CD14-positive monocyte (primary cell): ENCODE measurements around the gene WNT16. TPM values are rescaled to one million over a fixed set of nuclear protein-coding genes. Genes with fewer than 3 reads are reported as not detected.

ENCODE experiments used
- DNase-seq, 3 donors: peaks; one replicate each; pipeline ENCODE4 v3.0.0-alpha.2; 2011 to 2022
- H2AFZ ChIP-seq: 2 replicates; pipeline ENCODE4 v1.6.0; 2012; ENCODE audit warnings: mild to moderate bottlenecking, low read depth, low read length, inconsistent platforms; ENCODE audit not compliant: insufficient read depth, poor library complexity, severe bottlenecking
- H3K27ac ChIP-seq, 2 donors: 1 replicate in 1 of 2; 2 replicates in 1 of 2; pipeline ENCODE4 v1.5.1; 2012 to 2013; ENCODE audit warnings: low read length in 2 of 2, control low read depth in 1 of 2, inconsistent platforms in 1 of 2, low read depth in 1 of 2, mild to moderate bottlenecking in 1 of 2
- H3K27me3 ChIP-seq, 2 donors: one replicate each; pipeline versions ENCODE4 v1.6.0 to v1.6.1; 2011 to 2013; ENCODE audit warnings: low read length in 2 of 2; ENCODE audit not compliant: control insufficient read depth in 2 of 2, insufficient read depth in 2 of 2
- H3K36me3 ChIP-seq, 2 donors: replicated peaks in 1 of 2; 1 replicate in 1 of 2; 2 replicates in 1 of 2; pipeline versions ENCODE4 v1.5.1 to v1.6.1; 2012 to 2013; ENCODE audit warnings: low read length in 2 of 2, control low read depth in 1 of 2, inconsistent platforms in 1 of 2, mild to moderate bottlenecking in 1 of 2; ENCODE audit not compliant: insufficient read depth in 2 of 2, control insufficient read depth in 1 of 2
- H3K4me1 ChIP-seq, 2 donors: 1 replicate in 1 of 2; 2 replicates in 1 of 2; pipeline versions ENCODE4 v1.5.1 to v1.6.1; 2012 to 2013; ENCODE audit warnings: low read length in 2 of 2, control low read depth in 1 of 2, inconsistent platforms in 1 of 2, mild to moderate bottlenecking in 1 of 2, moderate library complexity in 1 of 2; ENCODE audit not compliant: insufficient read depth in 2 of 2, control insufficient read depth in 1 of 2
- H3K4me2 ChIP-seq: replicated peaks from 2 replicates; pipeline ENCODE3; 2012; ENCODE audit warnings: low read length, moderate library complexity, mild to moderate bottlenecking; ENCODE audit not compliant: poor library complexity, severe bottlenecking; ENCODE audit errors: extremely low read depth
- H3K4me3 ChIP-seq, 3 experiments: fragments of 200-600 bp in 1 of 3; sonication (generic) in 1 of 3; replicated peaks in 1 of 3; 1 replicate in 2 of 3; 2 replicates in 1 of 3; pipeline ENCODE4 v1.5.1; 2011 to 2013; ENCODE audit warnings: low read length in 3 of 3, mild to moderate bottlenecking in 3 of 3, control low read depth in 2 of 3, low read depth in 2 of 3, inconsistent platforms in 1 of 3, moderate library complexity in 1 of 3
- H3K79me2 ChIP-seq: 2 replicates; pipeline ENCODE4 v1.6.0; 2012; ENCODE audit warnings: mild to moderate bottlenecking, control low read depth, inconsistent platforms, low read length, moderate library complexity; ENCODE audit not compliant: insufficient read depth
- H3K9ac ChIP-seq: 2 replicates; pipeline ENCODE4 v1.6.0; 2017; ENCODE audit warnings: low read length, mild to moderate bottlenecking; ENCODE audit not compliant: insufficient read depth, poor library complexity, severe bottlenecking
- H3K9me3 ChIP-seq, 2 donors: replicated peaks in 1 of 2; 1 replicate in 1 of 2; 2 replicates in 1 of 2; pipeline versions ENCODE4 v1.5.1 to v1.6.1; 2012 to 2013; ENCODE audit warnings: low read length in 2 of 2, control low read depth in 1 of 2; ENCODE audit not compliant: control insufficient read depth in 1 of 2, insufficient read depth in 1 of 2
- H4K20me1 ChIP-seq: 2 replicates; pipeline ENCODE4 v1.6.0; 2012; ENCODE audit warnings: mild to moderate bottlenecking, low read length, control low read depth, moderate library complexity; ENCODE audit not compliant: insufficient read depth
- H3K27ac Mint-ChIP-seq, 7 donors: one replicate each; pipeline ENCODE4 v1.8.0; 2020; ENCODE audit warnings: mild to moderate bottlenecking in 7 of 7, mixed read lengths in 7 of 7, moderate library complexity in 6 of 7, inconsistent platforms in 2 of 7
- H3K27me3 Mint-ChIP-seq, 3 donors: one replicate each; pipeline ENCODE4 v1.8.0; 2021 to 2022; ENCODE audit warnings: low read depth in 3 of 3, mild to moderate bottlenecking in 3 of 3, mixed read lengths in 3 of 3, moderate library complexity in 3 of 3, inconsistent platforms in 1 of 3
- H3K36me3 Mint-ChIP-seq, 2 donors: one replicate each; pipeline ENCODE4 v1.8.0; 2020; ENCODE audit warnings: mixed read lengths in 2 of 2, inconsistent platforms in 1 of 2, mild to moderate bottlenecking in 1 of 2
- H3K4me1 Mint-ChIP-seq: one replicate; pipeline ENCODE4 v1.8.0; 2020; ENCODE audit warnings: mild to moderate bottlenecking, mixed read lengths
- H3K4me3 Mint-ChIP-seq, 2 donors: one replicate each; pipeline ENCODE4 v1.8.0; 2020; ENCODE audit warnings: mild to moderate bottlenecking in 2 of 2, mixed read lengths in 2 of 2, moderate library complexity in 1 of 2
- H3K9me3 Mint-ChIP-seq, 7 donors: one replicate each; pipeline ENCODE4 v1.8.0; 2020 to 2022; ENCODE audit warnings: mixed read lengths in 7 of 7, mild to moderate bottlenecking in 6 of 7, moderate library complexity in 6 of 7, inconsistent platforms in 2 of 7
- WGBS: methylation state at CpG from one replicate; pipeline ENCODE4 v1.1.5; 2013; ENCODE audit warnings: missing lambda C conversion rate; ENCODE audit not compliant: insufficient coverage; 5-methylcytosine and 5-hydroxymethylcytosine counted together
- intact Hi-C, 2 donors: fragments of 100-400 bp; cut with micrococcal nuclease; formaldehyde crosslinking; loops; one replicate each; pipeline versions ENCODE4 v1.15.0 to v1.15.1; 2023
- polyA plus RNA-seq, 3 donors: library from polyadenylated mRNA; depleted of rRNA in 1 of 3; unstranded in 2 of 3; stranded (reverse) in 1 of 3; fragments of 300-500 nt in 2 of 3; fragments of >200 nt in 1 of 3; fragmentation: Illumina TruSeq in 2 of 3; gene quantifications; 1 replicate in 2 of 3; 2 replicates in 1 of 3; pipeline ENCODE4 v1.2.3, GENCODE V29; 2012 to 2021
- TF ChIP-seq, protein P1 (sequence below): fragments of 200-600 bp; IDR thresholded peaks from one replicate; pipeline ENCODE4 v1.8.0; 2022; ENCODE audit warnings: antibody characterized with exemption, mild to moderate bottlenecking

WNT16 gene
- polyA plus RNA-seq, 3 donors, result 0.05 TPM; not detected in 2

DNA sequence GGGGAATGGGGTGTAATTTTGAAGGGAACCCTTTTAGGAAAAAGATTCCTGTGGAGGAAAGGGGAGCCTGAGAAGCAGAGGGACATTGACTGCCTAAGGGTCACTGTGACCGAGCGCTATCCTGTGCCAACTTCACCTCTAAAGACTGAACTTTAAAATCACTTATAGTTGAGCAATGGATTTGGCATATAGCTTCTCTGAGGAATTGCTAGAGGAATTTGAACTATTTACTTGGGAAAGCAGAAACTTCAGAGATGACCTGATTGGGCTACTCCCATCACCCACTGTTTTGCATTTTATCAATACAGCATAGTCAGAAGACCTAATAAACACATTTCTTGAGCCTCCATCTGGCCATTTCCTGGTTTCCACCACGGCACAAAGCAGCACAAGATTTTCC, 23.7 kb upstream of the WNT16 start:
- H3K9ac ChIP-seq, result no peak overlapping the region
- no peak overlapping the region for H3K4me3 ChIP-seq
- no peak overlapping the region for H2AFZ ChIP-seq
- intact Hi-C loops, result no loop called here
- Mint-ChIP-seq H3K27ac (no peak overlapping the region), H3K36me3 (no peaks in the 10 kb centered on the region), H3K9me3 (peaks cover 0 to 7% (median 3%) of the 10 kb centered on the region in 7 donors), H3K4me1 (no peaks in the 10 kb centered on the region), H3K27me3 (no peaks in the 10 kb centered on the region), H3K4me3 (no peak overlapping the region)
- DNase-seq, result no peak
- H3K9me3 ChIP-seq, result no peaks in the 10 kb centered on the region
- H3K4me2 ChIP-seq, result no peak overlapping the region
- TF ChIP-seq, protein P1, sequence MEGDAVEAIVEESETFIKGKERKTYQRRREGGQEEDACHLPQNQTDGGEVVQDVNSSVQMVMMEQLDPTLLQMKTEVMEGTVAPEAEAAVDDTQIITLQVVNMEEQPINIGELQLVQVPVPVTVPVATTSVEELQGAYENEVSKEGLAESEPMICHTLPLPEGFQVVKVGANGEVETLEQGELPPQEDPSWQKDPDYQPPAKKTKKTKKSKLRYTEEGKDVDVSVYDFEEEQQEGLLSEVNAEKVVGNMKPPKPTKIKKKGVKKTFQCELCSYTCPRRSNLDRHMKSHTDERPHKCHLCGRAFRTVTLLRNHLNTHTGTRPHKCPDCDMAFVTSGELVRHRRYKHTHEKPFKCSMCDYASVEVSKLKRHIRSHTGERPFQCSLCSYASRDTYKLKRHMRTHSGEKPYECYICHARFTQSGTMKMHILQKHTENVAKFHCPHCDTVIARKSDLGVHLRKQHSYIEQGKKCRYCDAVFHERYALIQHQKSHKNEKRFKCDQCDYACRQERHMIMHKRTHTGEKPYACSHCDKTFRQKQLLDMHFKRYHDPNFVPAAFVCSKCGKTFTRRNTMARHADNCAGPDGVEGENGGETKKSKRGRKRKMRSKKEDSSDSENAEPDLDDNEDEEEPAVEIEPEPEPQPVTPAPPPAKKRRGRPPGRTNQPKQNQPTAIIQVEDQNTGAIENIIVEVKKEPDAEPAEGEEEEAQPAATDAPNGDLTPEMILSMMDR, result no peak
- no peak overlapping the region for H3K27ac ChIP-seq
- no peaks in the 10 kb centered on the region for H3K79me2 ChIP-seq
- no peaks in the 10 kb centered on the region for H3K27me3 ChIP-seq
- no peaks in the 10 kb centered on the region for H3K36me3 ChIP-seq
- H3K4me1 ChIP-seq, result no peaks in the 10 kb centered on the region
- no CpG with 5 or more reads among the region's 3 CpGs for WGBS
- no peaks in the 10 kb centered on the region for H4K20me1 ChIP-seq

DNA sequence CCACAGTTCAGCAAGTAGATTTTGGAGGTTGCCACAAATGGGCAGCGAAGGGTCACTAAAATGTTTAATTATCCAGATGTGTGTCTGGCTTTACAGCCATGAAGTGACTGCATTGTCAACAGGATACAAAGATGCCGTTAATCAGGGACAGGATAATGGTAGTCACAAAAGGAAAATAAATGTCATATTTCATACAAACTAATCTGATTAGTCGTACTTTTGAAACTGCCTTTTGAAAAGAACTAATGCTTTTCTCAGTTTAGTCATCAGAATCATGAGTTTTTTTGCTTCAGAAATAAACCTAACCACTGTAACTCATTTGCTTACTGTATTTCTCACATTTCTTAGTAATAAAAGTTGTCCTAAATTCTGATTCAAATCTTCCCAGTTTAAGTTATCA, 22.2 kb upstream of the WNT16 start:
- DNase-seq, result no peak

More for the DNA sequence above, 22.2 kb upstream of the WNT16 start:
- H3K27ac ChIP-seq, result no peak overlapping the region
- no peaks in the 10 kb centered on the region for H3K9me3 ChIP-seq
- H3K4me2 ChIP-seq, result no peak overlapping the region
- Mint-ChIP-seq H3K27ac (no peak overlapping the region), H3K27me3 (peaks cover 0 to 4% (median 2%) of the 10 kb centered on the region in 3 donors), H3K36me3 (no peaks in the 10 kb centered on the region), H3K4me3 (no peak overlapping the region), H3K9me3 (peaks cover 0 to 10% (median 3%) of the 10 kb centered on the region in 7 donors), H3K4me1 (no peaks in the 10 kb centered on the region)
- H3K27me3 ChIP-seq, result no peaks in the 10 kb centered on the region
- TF ChIP-seq, protein P1, result no peak
- intact Hi-C loops, result no loop called here
- 78% methylated on average over 1 of the region's 3 CpGs for WGBS
- no peak overlapping the region for H3K4me3 ChIP-seq
- no peak overlapping the region for H2AFZ ChIP-seq
- no peak overlapping the region for H3K9ac ChIP-seq
- no peaks in the 10 kb centered on the region for H3K4me1 ChIP-seq
- no peaks in the 10 kb centered on the region for H4K20me1 ChIP-seq
- no peaks in the 10 kb centered on the region for H3K36me3 ChIP-seq
- no peaks in the 10 kb centered on the region for H3K79me2 ChIP-seq
